ENCODE data around the gene SLC22A3.

GRCh38 chr6:160417550-160417949, 69.4 kb downstream of the SLC22A3 start:
- no peak for TF ChIP-seq CTCF (IDR thresholded peaks at IDR 0.05)
- TF ChIP-seq POLR2A (IDR thresholded peaks at IDR 0.05) = no peak
